ENCODE data around the gene MAGEB17.

DNA sequence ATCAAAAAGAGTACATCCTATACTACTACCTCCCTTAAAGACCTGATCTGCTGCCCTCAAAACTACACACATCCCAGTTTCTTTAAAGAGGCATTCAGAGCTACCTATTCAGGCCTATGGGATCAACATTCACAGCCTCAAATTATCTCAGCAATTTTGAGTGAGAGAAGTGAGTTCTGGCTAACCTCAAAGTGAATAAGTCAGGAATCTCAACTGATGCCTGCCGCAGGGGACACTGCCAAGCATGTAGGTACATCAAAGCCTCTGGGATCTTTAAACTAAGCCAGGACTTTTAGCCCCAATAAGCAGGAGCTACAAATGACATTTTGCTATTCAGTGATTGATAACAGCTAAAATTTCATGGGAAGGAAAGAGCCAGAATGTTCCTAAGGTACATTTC is 32.3 kb upstream of the MAGEB17 start:
- TF ChIP-seq, protein P1, sequence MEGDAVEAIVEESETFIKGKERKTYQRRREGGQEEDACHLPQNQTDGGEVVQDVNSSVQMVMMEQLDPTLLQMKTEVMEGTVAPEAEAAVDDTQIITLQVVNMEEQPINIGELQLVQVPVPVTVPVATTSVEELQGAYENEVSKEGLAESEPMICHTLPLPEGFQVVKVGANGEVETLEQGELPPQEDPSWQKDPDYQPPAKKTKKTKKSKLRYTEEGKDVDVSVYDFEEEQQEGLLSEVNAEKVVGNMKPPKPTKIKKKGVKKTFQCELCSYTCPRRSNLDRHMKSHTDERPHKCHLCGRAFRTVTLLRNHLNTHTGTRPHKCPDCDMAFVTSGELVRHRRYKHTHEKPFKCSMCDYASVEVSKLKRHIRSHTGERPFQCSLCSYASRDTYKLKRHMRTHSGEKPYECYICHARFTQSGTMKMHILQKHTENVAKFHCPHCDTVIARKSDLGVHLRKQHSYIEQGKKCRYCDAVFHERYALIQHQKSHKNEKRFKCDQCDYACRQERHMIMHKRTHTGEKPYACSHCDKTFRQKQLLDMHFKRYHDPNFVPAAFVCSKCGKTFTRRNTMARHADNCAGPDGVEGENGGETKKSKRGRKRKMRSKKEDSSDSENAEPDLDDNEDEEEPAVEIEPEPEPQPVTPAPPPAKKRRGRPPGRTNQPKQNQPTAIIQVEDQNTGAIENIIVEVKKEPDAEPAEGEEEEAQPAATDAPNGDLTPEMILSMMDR (conservative IDR thresholded peaks at IDR 0.05 in 1 of 2, IDR thresholded peaks at IDR 0.05 in 1 of 2; ENCODE audit: low read depth in 1 of 2, low read length in 2 of 2) = no peak
- no peak for TF ChIP-seq EZH2 (IDR thresholded peaks at IDR 0.05; ENCODE audit: low read length, missing control alignments)
